IMR-90 (cell line): Measurements from ENCODE around the gene LRFN5. TPM values are rescaled to one million over a fixed set of nuclear protein-coding genes. Genes with fewer than 3 reads are reported as not detected.
"Not testable (repeated sequence)": the region's sequence is repeated elsewhere in the genome, so short reads cannot be mapped to it uniquely, and the experiment has no call there.

Experiments used
- ATAC-seq: fragments of 200-7000 bp; cut with Tn5 transposase; 2 replicates; pipeline ENCODE4 v1.9.1; 2020; ENCODE audit warnings: low read depth, mild to moderate bottlenecking, moderate library complexity
- BruUV-seq: library from RNA; stranded (reverse); fragments of 400-500 nt; replicated peaks from 2 replicates; lab custom pipeline; 2021; lab: Mats Ljungman, UMichigan
- CTCF ChIA-PET: fragments of 300-600 bp; formaldehyde crosslinking; extraction: SDS; loops from one replicate; lab custom pipeline; 2021; ENCODE audit warnings: antibody characterized with exemption; lab: Yijun Ruan, JAX
- POLR2A ChIA-PET: fragments of 300-600 bp; sonication (Branson Sonifier 250); formaldehyde crosslinking; loops from one replicate; lab custom pipeline; 2022; ENCODE audit warnings: antibody characterized with exemption; ENCODE audit not compliant: unreplicated experiment; lab: Charles Lee
- DNase-seq: peaks from one replicate; pipeline ENCODE4 v3.0.0; 2013
- H2AFZ ChIP-seq: replicated peaks from 2 replicates; pipeline ENCODE3; 2013; ENCODE audit warnings: low read length, mild to moderate bottlenecking; ENCODE audit not compliant: poor library complexity
- H2AK5ac ChIP-seq: 2 replicates; pipeline ENCODE4 v1.6.1; 2013; ENCODE audit warnings: low read depth, low read length, inconsistent platforms
- H2AK9ac ChIP-seq: replicated peaks from 2 replicates; pipeline ENCODE3; 2013; ENCODE audit warnings: mild to moderate bottlenecking, low read depth, low read length, moderate library complexity; ENCODE audit not compliant: poor library complexity
- H2BK120ac ChIP-seq: 2 replicates; pipeline ENCODE4 v1.6.1; 2013; ENCODE audit warnings: low read depth, low read length, inconsistent platforms
- H2BK15ac ChIP-seq: 3 replicates; pipeline ENCODE4 v1.6.1; 2013; ENCODE audit warnings: low read depth, low read length, inconsistent platforms
- H2BK20ac ChIP-seq: 2 replicates; pipeline ENCODE4 v1.6.1; 2013; ENCODE audit warnings: low read depth, mild to moderate bottlenecking, inconsistent platforms, low read length, moderate library complexity
- H2BK5ac ChIP-seq: 2 replicates; pipeline ENCODE4 v1.6.1; 2013; ENCODE audit warnings: mild to moderate bottlenecking, low read depth, low read length, inconsistent platforms; ENCODE audit not compliant: poor library complexity, severe bottlenecking
- H3K14ac ChIP-seq: replicated peaks from 2 replicates; pipeline ENCODE4 v1.6.1; 2013; ENCODE audit warnings: low read depth, low read length, inconsistent platforms
- H3K18ac ChIP-seq: 2 replicates; pipeline ENCODE4 v1.6.1; 2013; ENCODE audit warnings: low read depth, low read length, control low read depth
- H3K23ac ChIP-seq: 2 replicates; pipeline ENCODE4 v1.6.1; 2013; ENCODE audit warnings: low read depth, low read length, inconsistent platforms
- H3K27ac ChIP-seq: 2 replicates; pipeline ENCODE4 v1.5.1; 2013; ENCODE audit warnings: mild to moderate bottlenecking, control low read depth, low read length; ENCODE audit not compliant: insufficient read depth
- H3K27me3 ChIP-seq: 2 replicates; pipeline ENCODE4 v1.6.1; 2013; ENCODE audit warnings: low read length; ENCODE audit not compliant: control insufficient read depth, insufficient read depth
- H3K36me3 ChIP-seq: 2 replicates; pipeline ENCODE4 v1.6.1; 2013; ENCODE audit warnings: low read length, mixed read lengths; ENCODE audit not compliant: control insufficient read depth, insufficient read depth
- H3K4ac ChIP-seq: 2 replicates; pipeline ENCODE4 v1.6.1; 2013; ENCODE audit warnings: low read depth, low read length, inconsistent platforms
- H3K4me1 ChIP-seq: 2 replicates; pipeline ENCODE4 v1.6.1; 2013; ENCODE audit warnings: low read length, mixed read lengths; ENCODE audit not compliant: control insufficient read depth, insufficient read depth
- H3K4me2 ChIP-seq: 2 replicates; pipeline ENCODE4 v1.6.1; 2013; ENCODE audit warnings: low read depth, mild to moderate bottlenecking, control low read depth, low read length, moderate library complexity
- H3K4me3 ChIP-seq: 2 replicates; pipeline ENCODE4 v1.5.1; 2013; ENCODE audit warnings: low read depth, mild to moderate bottlenecking, control low read depth, low read length, moderate library complexity; ENCODE audit not compliant: insufficient read depth
- H3K56ac ChIP-seq: 2 replicates; pipeline ENCODE4 v1.6.1; 2013; ENCODE audit warnings: low read length, inconsistent platforms; ENCODE audit not compliant: insufficient read depth; ENCODE audit errors: extremely low read depth
- H3K79me1 ChIP-seq, 2 experiments: 2 replicates each; pipeline ENCODE4 v1.6.1; 2013; ENCODE audit warnings: low read length in 2 of 2, inconsistent platforms in 1 of 2, low read depth in 1 of 2
- H3K9ac ChIP-seq: 2 replicates; pipeline ENCODE4 v1.6.1; 2013; ENCODE audit warnings: low read depth, low read length, control low read depth
- H3K9me1 ChIP-seq: 2 replicates; pipeline ENCODE4 v1.6.1; 2013; ENCODE audit warnings: low read length, inconsistent platforms; ENCODE audit not compliant: insufficient read depth
- H3K9me3 ChIP-seq: 2 replicates; pipeline ENCODE4 v1.6.1; 2013; ENCODE audit warnings: low read length; ENCODE audit not compliant: control insufficient read depth, insufficient read depth
- H4K20me1 ChIP-seq: 2 replicates; pipeline ENCODE4 v1.6.1; 2013; ENCODE audit warnings: low read length, inconsistent platforms; ENCODE audit not compliant: insufficient read depth
- H4K5ac ChIP-seq: 2 replicates; pipeline ENCODE4 v1.6.1; 2013; ENCODE audit warnings: mild to moderate bottlenecking, low read depth, low read length, control low read depth
- H4K8ac ChIP-seq, 2 experiments: 2 replicates each; pipeline ENCODE4 v1.6.1; 2013; ENCODE audit warnings: low read depth in 2 of 2, low read length in 2 of 2, control low read depth in 1 of 2, inconsistent platforms in 1 of 2
- H4K91ac ChIP-seq: 2 replicates; pipeline ENCODE4 v1.6.1; 2013; ENCODE audit warnings: low read depth, low read length, inconsistent platforms; ENCODE audit not compliant: insufficient read depth
- MAFK ChIP-seq: IDR thresholded peaks from 2 replicates; pipeline ENCODE4 v1.6.1; 2012; ENCODE audit warnings: low read depth, low read length, improper control_type of control experiment
- RAD21 ChIP-seq: IDR thresholded peaks from 2 replicates; pipeline ENCODE4 v1.6.1; 2012; ENCODE audit warnings: low read length, improper control_type of control experiment
- WGBS, 2 experiments: methylation state at CpG; one replicate each; pipeline versions ENCODE4 v1.1.5 to v1.1.7; 2013; ENCODE audit warnings: missing lambda C conversion rate in 2 of 2; ENCODE audit not compliant: insufficient read length in 1 of 2; ENCODE audit errors: extremely low coverage in 2 of 2; 5-methylcytosine and 5-hydroxymethylcytosine counted together
- dilution Hi-C: fragments of 300-500 bp; cut with HindIII; formaldehyde crosslinking; loops from one replicate; pipeline ENCODE4 v1.14.3; 2018; ENCODE audit warnings: low sequenced_read_pairs; ENCODE audit not compliant: unreplicated experiment
- in situ Hi-C: fragments of 300-500 bp; cut with MboI; formaldehyde crosslinking; loops from 3 replicates; pipeline ENCODE4 v1.14.3; 2019; ENCODE audit warnings: low sequenced_read_pairs, inconsistent platforms, mixed read lengths
- intact Hi-C: fragments of 100-400 bp; cut with micrococcal nuclease; formaldehyde crosslinking; loops from 2 replicates; pipeline ENCODE4 v1.10.0; 2022
- polyA plus RNA-seq, 3 experiments: library from polyadenylated mRNA; depleted of rRNA; stranded (reverse); fragments of >200 nt; gene quantifications; 2 replicates each; pipeline ENCODE4 v1.2.3, GENCODE V29; 2012; ENCODE audit warnings: low replicate concordance in 1 of 3
- total RNA-seq: library from RNA; depleted of rRNA; stranded (reverse); fragments of >200 nt; gene quantifications from 2 replicates; pipeline ENCODE4 v1.2.3, GENCODE V29; 2012

The LRFN5 gene
- total and polyA plus RNA-seq, 2 of the 4 experiments (the other 2 are of a cell fraction), result 1.8 to 3.6 TPM

DNA sequence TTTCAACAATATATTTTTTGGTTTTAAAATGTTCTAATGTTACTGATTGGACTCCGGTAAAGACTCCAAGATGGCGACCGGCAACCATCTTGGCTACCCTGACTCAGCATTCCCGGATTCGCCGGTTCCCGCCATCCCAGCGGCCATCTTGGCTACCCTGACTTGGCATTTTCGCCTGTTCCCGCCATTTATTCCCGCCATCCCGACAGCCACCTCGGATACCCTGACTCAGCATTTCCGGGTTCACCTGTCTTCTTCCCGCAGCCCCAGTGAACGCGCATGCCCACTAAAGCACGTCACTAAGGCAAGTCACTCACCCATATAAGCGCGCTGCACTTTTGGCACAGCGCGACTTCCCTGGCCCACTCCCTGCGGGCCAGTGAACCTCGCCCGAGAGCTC, 9.0 kb upstream of the LRFN5 start:
- H3K9ac ChIP-seq, result no peak overlapping the region
- no peaks in the 10 kb centered on the region for H4K20me1 ChIP-seq
- ATAC-seq (no peak), DNase-seq (no peak)
- no peak overlapping the region for H3K4me2 ChIP-seq
- no peak overlapping the region for H4K91ac ChIP-seq
- H2AK5ac ChIP-seq, result no peak overlapping the region
- TF ChIP-seq RAD21, result no peak
- peak; percentile 83 for TF ChIP-seq MAFK
- intact Hi-C loops (no loop called here), dilution Hi-C loops (no loop called here), in situ Hi-C loops (no loop called here)
- H2AFZ ChIP-seq, result no peak overlapping the region
- no peak overlapping the region for H3K14ac ChIP-seq
- no peaks in the 10 kb centered on the region for H3K9me1 ChIP-seq
- no peak overlapping the region for H3K23ac ChIP-seq
- WGBS, 2 experiments, result 96% methylated on average over 10 of the region's 25 CpGs; no CpG with 5 or more reads in 1 of the 2 experiments
- no peak overlapping the region for H3K4me3 ChIP-seq
- H2BK120ac ChIP-seq, result no peak overlapping the region
- no peak overlapping the region for H3K18ac ChIP-seq
- H3K27me3 ChIP-seq, result no peaks in the 10 kb centered on the region
- H3K79me1 ChIP-seq, result no peaks in the 10 kb centered on the region
- no peak overlapping the region for H3K56ac ChIP-seq
- H2BK5ac ChIP-seq, result no peak overlapping the region
- no peak overlapping the region for H3K4ac ChIP-seq
- H3K4me1 ChIP-seq, result no peaks in the 10 kb centered on the region; the same call in 1 of the 2 replicates
- no peak overlapping the region for H4K5ac ChIP-seq
- CTCF ChIA-PET, result no interaction called here
- H3K36me3 ChIP-seq, result no peaks in the 10 kb centered on the region
- H3K9me3 ChIP-seq, result no peaks in the 10 kb centered on the region
- no peak overlapping the region for H4K8ac ChIP-seq
- H2BK15ac ChIP-seq, result no peak overlapping the region
- no TSS peak for BruUV-seq
- POLR2A ChIA-PET, result no interaction called here
- H2BK20ac ChIP-seq, result no peak overlapping the region
- no peak overlapping the region for H2AK9ac ChIP-seq
- no peak overlapping the region for H3K27ac ChIP-seq

DNA sequence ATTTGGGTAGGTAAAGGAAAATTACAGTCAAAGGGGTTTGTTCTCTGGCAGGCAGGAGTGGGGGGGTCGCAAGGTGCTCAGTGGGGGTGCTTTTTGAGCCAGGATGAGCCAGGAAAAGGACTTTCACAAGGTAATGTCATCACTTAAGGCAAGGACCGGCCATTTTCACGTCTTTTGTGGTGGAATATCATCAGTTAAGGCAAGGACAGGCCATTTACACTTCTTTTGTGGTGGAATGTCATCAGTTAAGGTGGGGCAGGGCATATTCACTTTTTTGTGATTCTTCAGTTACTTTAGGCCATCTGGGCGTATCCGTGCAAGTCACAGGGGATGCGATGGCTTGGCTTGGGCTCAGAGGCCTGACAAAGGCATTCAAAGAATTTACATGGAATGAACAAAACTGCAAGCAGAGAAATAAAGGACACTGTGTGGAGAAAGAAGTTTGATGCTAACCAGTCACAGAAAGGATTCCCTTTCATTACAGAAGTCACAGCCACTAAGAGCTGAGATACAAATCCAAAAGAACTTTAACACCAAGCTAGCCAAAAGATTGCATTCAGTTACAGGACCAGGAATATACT, 6.8 kb upstream of the LRFN5 start:
- ATAC-seq, H2AK5ac ChIP-seq, in situ Hi-C loops: not testable (repeated sequence)

More for the DNA sequence above, 6.8 kb upstream of the LRFN5 start:
- intact Hi-C loops, result loop anchor here (10.0 kb wide), 1 partner anchor 315 kb away; no protein-coding TSS in a partner anchor
- H2BK20ac ChIP-seq, DNase-seq, H3K4me3 ChIP-seq, BruUV-seq, H2BK120ac ChIP-seq, H4K20me1 ChIP-seq, H3K4me2 ChIP-seq, H3K14ac ChIP-seq, H3K23ac ChIP-seq, H3K79me1 ChIP-seq, H4K5ac ChIP-seq, POLR2A ChIA-PET, dilution Hi-C loops, H3K9me1 ChIP-seq, H4K8ac ChIP-seq, H3K9me3 ChIP-seq, H2AK9ac ChIP-seq, H2BK5ac ChIP-seq, H3K36me3 ChIP-seq, H2AFZ ChIP-seq, H3K4ac ChIP-seq, H3K56ac ChIP-seq, H3K9ac ChIP-seq, H4K91ac ChIP-seq, H3K4me1 ChIP-seq, H3K27me3 ChIP-seq, H2BK15ac ChIP-seq, H3K27ac ChIP-seq, H3K18ac ChIP-seq: not testable (repeated sequence)
- WGBS, 2 experiments, result no CpG with 5 or more reads among the region's 6 CpGs
- CTCF ChIA-PET, result interaction anchor here (0.6 to 2.3 kb wide), 3 partner anchors 10 to 1792 kb away, joined by 3 to 10 read pairs (median 4); no protein-coding TSS in a partner anchor
